Parathyroid adenoma (tissue), 2 donors: ENCODE measurements around the gene GDE1.

Experiments
- H2AFZ ChIP-seq: fragments of 300-600 bp; sonication (generic); one replicate; pipeline ENCODE4 v1.7.0; 2017; ENCODE audit warnings: antibody characterized with exemption, mild to moderate bottlenecking
- H3K27ac ChIP-seq: fragments of 300-600 bp; sonication (generic); one replicate; pipeline ENCODE4 v1.7.0; 2017
- H3K27me3 ChIP-seq: fragments of 300-600 bp; sonication (generic); one replicate; pipeline ENCODE4 v1.7.0; 2017; ENCODE audit warnings: low read length; ENCODE audit not compliant: control insufficient read depth, insufficient read depth
- H3K36me3 ChIP-seq: fragments of 300-600 bp; sonication (generic); one replicate; pipeline ENCODE4 v1.7.0; 2017; ENCODE audit warnings: low read length; ENCODE audit not compliant: control insufficient read depth, insufficient read depth
- H3K4me1 ChIP-seq: fragments of 300-600 bp; sonication (generic); one replicate; pipeline ENCODE4 v1.7.0; 2017; ENCODE audit warnings: control low read depth
- H3K4me2 ChIP-seq: fragments of 300-600 bp; sonication (generic); one replicate; pipeline ENCODE4 v1.7.0; 2017; ENCODE audit warnings: low read length
- H3K4me3 ChIP-seq: fragments of 300-600 bp; sonication (generic); one replicate; pipeline ENCODE4 v1.7.0; 2017; ENCODE audit warnings: low read depth, low read length
- H3K79me2 ChIP-seq: fragments of 300-600 bp; sonication (generic); one replicate; pipeline ENCODE4 v1.7.0; 2017; ENCODE audit warnings: control low read depth
- H3K9ac ChIP-seq: fragments of 300-600 bp; sonication (generic); one replicate; pipeline ENCODE4 v1.7.0; 2017; ENCODE audit warnings: mild to moderate bottlenecking
- H3K9me3 ChIP-seq: fragments of 300-600 bp; sonication (generic); one replicate; pipeline ENCODE4 v1.7.0; 2017; ENCODE audit warnings: low read length; ENCODE audit not compliant: control insufficient read depth
- CTCF ChIP-seq: fragments of 300-600 bp; sonication (generic); IDR thresholded peaks from one replicate; pipeline ENCODE4 v1.7.0; 2017; ENCODE audit warnings: antibody characterized with exemption, mild to moderate bottlenecking
- donor health status: primary hyperparathyroidism.

GDE1 gene

GRCh38 chr16:19524356-19524615 is 2.4 kb upstream of the GDE1 start:
- H3K4me2 ChIP-seq = peak overlapping the region; percentile 74
- no peaks in the 10 kb centered on the region for H3K9me3 ChIP-seq
- H3K36me3 ChIP-seq = no peaks in the 10 kb centered on the region
- peak overlapping the region; percentile 87 for H2AFZ ChIP-seq
- peak overlapping the region; percentile 37 for H3K27ac ChIP-seq
- peak overlapping the region; percentile 71 for H3K4me3 ChIP-seq
- H3K27me3 ChIP-seq = no peaks in the 10 kb centered on the region
- peak overlapping the region; percentile 63 for H3K9ac ChIP-seq
- peaks cover 3% of the 10 kb centered on the region for H3K79me2 ChIP-seq
- H3K4me1 ChIP-seq = peaks cover 10% of the 10 kb centered on the region
- no peak for TF ChIP-seq CTCF

- peak within 1 kb of the TSS; percentile 87 for H2AFZ ChIP-seq
- H3K4me1 ChIP-seq = peaks cover 10% of the 10 kb centered on the region
- H3K27ac ChIP-seq = peak within 1 kb of the TSS; percentile 88
- no peak for TF ChIP-seq CTCF
- no peaks in the 10 kb centered on the region for H3K9me3 ChIP-seq
- H3K4me2 ChIP-seq = peak within 1 kb of the TSS; percentile 74
- H3K4me3 ChIP-seq = peak within 1 kb of the TSS; percentile 71
- H3K36me3 ChIP-seq = no peaks in the 10 kb centered on the region
- H3K79me2 ChIP-seq = peaks cover 8% of the 10 kb centered on the region
- H3K27me3 ChIP-seq = no peaks in the 10 kb centered on the region
- peak within 1 kb of the TSS; percentile 63 for H3K9ac ChIP-seq
Observed at GRCh38 chr16:19523559-19524355, 1.9 kb upstream of the GDE1 start, which contains the start of gene CCP110. CCP110 (plus strand) TSS chr16:19523942; CDS start chr16:19527882, 3,940 bp downstream.

GRCh38 chr16:19523184-19523558 is 1.3 kb upstream of the GDE1 start:
- Histone ChIP-seq H3K9me3 (no peaks in the 10 kb centered on the region), H3K4me2 (no peak overlapping the region), H3K9ac (no peak overlapping the region), H3K4me1 (peaks cover 10% of the 10 kb centered on the region), H3K79me2 (peaks cover 10% of the 10 kb centered on the region), H3K27me3 (no peaks in the 10 kb centered on the region), H2AFZ (peak overlapping the region; percentile 87), H3K4me3 (no peak overlapping the region), H3K27ac (no peak overlapping the region), H3K36me3 (no peaks in the 10 kb centered on the region)
- TF ChIP-seq CTCF = no peak

- Histone ChIP-seq H3K9me3 (no peaks in the 10 kb centered on the region), H3K4me1 (peaks cover 10% of the 10 kb centered on the region), H3K79me2 (peaks cover 10% of the 10 kb centered on the region), H3K27me3 (no peaks in the 10 kb centered on the region), H3K36me3 (no peaks in the 10 kb centered on the region), H3K9ac (no peak overlapping the region), H3K27ac (peak overlapping the region; percentile 88), H3K4me2 (no peak overlapping the region), H3K4me3 (no peak overlapping the region), H2AFZ (peak overlapping the region; percentile 82)
- no peak for TF ChIP-seq CTCF
Observed at GRCh38 chr16:19522760-19523159, 862 bp upstream of the GDE1 start.

GRCh38 chr16:19522397-19522732 is 467 bp upstream of the GDE1 start:
- Histone ChIP-seq H3K79me2 (peaks cover 12% of the 10 kb centered on the region), H3K4me1 (peaks cover 13% of the 10 kb centered on the region), H3K4me3 (peak overlapping the region; percentile 76), H3K36me3 (no peaks in the 10 kb centered on the region), H3K4me2 (peak overlapping the region; percentile 89), H3K9me3 (no peaks in the 10 kb centered on the region), H3K27ac (peak overlapping the region; percentile 88), H2AFZ (peak overlapping the region; percentile 82), H3K9ac (no peak overlapping the region), H3K27me3 (no peaks in the 10 kb centered on the region)
- no peak for TF ChIP-seq CTCF
